HPDE6-E6E7 (cell line): Measurements from ENCODE around the gene TLR9.
"Not testable (repeated sequence)": the region's sequence is repeated elsewhere in the genome, so short reads cannot be mapped to it uniquely, and the experiment has no call there.

Experiments used
- DNase-seq: peaks from one replicate; pipeline ENCODE4 v3.0.0; 2011; ENCODE audit warnings: missing footprints; ENCODE audit errors: extremely low spot score

The TLR9 gene, protein sequence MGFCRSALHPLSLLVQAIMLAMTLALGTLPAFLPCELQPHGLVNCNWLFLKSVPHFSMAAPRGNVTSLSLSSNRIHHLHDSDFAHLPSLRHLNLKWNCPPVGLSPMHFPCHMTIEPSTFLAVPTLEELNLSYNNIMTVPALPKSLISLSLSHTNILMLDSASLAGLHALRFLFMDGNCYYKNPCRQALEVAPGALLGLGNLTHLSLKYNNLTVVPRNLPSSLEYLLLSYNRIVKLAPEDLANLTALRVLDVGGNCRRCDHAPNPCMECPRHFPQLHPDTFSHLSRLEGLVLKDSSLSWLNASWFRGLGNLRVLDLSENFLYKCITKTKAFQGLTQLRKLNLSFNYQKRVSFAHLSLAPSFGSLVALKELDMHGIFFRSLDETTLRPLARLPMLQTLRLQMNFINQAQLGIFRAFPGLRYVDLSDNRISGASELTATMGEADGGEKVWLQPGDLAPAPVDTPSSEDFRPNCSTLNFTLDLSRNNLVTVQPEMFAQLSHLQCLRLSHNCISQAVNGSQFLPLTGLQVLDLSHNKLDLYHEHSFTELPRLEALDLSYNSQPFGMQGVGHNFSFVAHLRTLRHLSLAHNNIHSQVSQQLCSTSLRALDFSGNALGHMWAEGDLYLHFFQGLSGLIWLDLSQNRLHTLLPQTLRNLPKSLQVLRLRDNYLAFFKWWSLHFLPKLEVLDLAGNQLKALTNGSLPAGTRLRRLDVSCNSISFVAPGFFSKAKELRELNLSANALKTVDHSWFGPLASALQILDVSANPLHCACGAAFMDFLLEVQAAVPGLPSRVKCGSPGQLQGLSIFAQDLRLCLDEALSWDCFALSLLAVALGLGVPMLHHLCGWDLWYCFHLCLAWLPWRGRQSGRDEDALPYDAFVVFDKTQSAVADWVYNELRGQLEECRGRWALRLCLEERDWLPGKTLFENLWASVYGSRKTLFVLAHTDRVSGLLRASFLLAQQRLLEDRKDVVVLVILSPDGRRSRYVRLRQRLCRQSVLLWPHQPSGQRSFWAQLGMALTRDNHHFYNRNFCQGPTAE

GRCh38 chr3:52225452-52226228, at the start of gene TLR9:
TSS of gene TLR9 (minus strand) at chr3:52225645. CDS start at chr3:52225529, 116 bp downstream.
- no peak for DNase-seq

DNA sequence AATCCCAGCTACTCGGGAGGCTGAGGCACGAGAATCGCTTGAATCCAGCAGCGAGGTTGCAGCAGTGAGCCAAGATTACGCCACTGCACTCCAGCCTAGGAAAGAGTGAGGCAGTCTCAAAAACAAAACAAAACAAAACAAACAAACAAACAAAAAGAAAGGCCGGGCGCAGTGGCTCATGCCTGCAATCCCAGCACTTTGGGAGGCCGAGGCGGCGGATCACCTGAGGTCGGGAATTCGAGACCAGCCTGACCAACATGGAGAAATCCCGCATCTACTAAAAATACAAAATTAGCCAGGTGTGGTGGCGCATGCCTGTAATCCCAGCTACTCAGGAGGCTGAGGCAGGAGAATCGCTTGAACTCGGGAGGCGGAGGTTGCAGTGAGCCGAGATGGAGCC, 49.3 kb upstream of the TLR9 start:
- DNase-seq, result not testable (repeated sequence)

GRCh38 chr3:52272831-52273230, 47.4 kb upstream of the TLR9 start:
- no peak for DNase-seq

GRCh38 chr3:52272172-52272571, 46.7 kb upstream of the TLR9 start:
- DNase-seq, result not testable (repeated sequence)

DNA sequence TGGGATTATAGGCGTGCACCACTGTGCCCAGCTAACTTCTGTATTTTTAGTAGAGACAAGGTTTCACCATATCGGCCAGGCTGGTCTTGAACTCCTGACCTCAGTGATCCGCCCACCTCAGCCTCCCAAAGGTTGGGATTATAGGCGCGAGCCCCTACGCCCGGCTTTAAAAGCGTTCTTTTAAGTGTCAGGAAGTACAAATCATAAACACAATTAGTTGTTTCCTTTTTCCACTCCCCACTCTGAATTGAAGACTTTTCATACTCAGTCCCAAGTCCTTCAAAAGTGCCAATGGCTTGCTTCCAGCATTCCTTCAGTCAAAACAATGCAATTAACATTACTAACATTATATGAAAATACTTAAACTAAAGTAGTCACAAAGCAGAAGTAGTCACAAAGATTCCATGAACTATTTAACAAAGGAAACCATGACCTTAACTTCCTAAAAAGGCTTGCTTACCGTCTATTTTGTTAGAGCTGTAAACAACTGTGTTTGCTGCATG, 44.9 kb upstream of the TLR9 start:
- no peak for DNase-seq

GRCh38 chr3:52269776-52270175, 44.3 kb upstream of the TLR9 start:
- DNase-seq, result no peak

GRCh38 chr3:52268036-52268435, 42.6 kb upstream of the TLR9 start:
- DNase-seq, result no peak

GRCh38 chr3:52265387-52265786, 39.9 kb upstream of the TLR9 start:
- DNase-seq, result no peak

- DNase-seq, result no peak
Observed at GRCh38 chr3:52262447-52262846, 37.0 kb upstream of the TLR9 start.

GRCh38 chr3:52259448-52259847, 34.0 kb upstream of the TLR9 start:
- no peak for DNase-seq

GRCh38 chr3:52259035-52259434, 33.6 kb upstream of the TLR9 start:
- DNase-seq, result no peak

DNA sequence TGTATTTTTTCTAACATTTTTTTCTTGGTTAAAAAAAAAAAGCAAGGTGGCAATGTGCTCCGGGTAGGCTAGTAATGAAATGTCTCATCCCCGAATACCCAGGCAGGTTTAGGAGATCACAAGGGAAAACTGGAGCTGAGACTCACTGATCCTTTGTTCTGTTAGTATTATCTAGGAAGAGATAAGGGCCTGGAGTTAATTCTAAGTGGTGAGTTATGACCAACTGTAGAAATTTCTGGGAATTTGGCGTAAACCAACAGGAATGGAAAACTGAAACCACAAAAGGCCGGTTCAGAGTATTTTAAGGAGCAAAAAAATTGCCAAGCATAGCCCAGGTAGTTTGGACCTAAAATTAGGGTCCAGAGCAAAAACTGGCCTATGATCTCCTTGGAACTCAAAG, 32.5 kb upstream of the TLR9 start:
- no peak for DNase-seq

- DNase-seq, result no peak
Observed at GRCh38 chr3:52256622-52257021, 31.2 kb upstream of the TLR9 start.

DNA sequence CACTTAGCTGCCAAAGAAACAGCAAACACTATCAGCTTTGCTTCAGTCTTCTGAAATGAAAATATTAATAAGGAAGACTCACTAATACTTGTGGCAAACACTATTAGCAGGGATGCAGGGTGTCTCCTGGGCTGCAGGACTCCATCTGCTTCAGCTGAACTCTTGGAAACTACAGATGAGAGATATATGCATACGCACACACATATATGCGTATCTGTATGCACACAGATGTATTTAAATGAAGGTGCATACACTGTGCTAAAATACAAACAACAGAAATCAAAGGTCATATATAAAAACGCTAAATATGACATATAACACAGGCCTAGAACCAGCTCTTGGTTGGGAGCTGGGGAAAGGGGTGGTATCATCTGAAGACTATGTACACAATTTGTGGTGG, 30.7 kb upstream of the TLR9 start:
- DNase-seq, result no peak

- no peak for DNase-seq
Observed at GRCh38 chr3:52254608-52255007, 29.2 kb upstream of the TLR9 start.

- no peak for DNase-seq
Observed at GRCh38 chr3:52253314-52254304, 28.2 kb upstream of the TLR9 start.

DNA sequence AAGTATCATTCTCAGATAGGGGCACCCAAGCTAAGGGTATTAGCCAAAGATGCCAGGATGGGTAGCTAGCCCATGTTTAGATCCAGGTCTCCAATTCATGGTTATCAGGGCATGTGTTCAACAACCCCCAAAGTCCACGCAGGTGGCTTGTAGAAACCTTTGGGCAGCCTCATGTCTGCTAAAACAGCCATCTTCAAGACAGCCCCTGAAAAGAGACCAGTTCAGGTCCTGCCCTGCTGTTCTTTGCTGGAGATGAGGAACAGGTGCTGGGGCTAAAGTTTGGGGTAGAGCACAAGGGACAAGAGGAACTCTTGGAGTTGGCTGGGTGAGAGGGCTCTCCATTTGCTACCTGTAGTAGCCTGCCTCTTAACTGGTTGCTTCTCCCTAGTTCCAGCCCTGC, 24.7 kb upstream of the TLR9 start:
- DNase-seq, result no peak

DNA sequence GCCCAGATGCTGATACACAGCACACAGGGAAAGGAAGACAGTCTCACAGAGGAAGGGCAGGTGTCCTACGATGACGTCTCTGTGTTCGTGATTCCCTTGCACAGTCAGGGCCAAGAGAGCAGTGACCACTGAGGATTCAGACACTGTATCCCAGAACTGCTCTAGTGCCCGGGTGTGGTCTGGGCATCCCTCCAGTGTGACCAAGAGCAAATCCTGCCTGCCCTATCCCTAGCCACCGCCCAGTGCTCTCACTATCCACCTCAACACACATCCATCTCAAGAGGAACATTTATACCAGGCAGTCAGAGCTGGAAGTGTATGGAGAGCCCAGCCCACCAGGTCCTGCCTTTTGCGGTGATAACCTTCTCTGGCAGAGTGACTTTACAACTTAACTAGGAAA, 24.2 kb upstream of the TLR9 start:
- no peak for DNase-seq

GRCh38 chr3:52248816-52249547, 23.5 kb upstream of the TLR9 start:
- no peak for DNase-seq

GRCh38 chr3:52248165-52248541, 22.7 kb upstream of the TLR9 start:
- no peak for DNase-seq
